Right hindlimb (tissue), 1 donor: ENCODE data around the gene CINP.
A peak's percentile ranks its signal among the peaks of the same experiment; 100 is the strongest.

Experiments
- DNase-seq: peaks from one replicate; pipeline ENCODE4 v3.0.0-alpha.2; 2018

The CINP gene

GRCh38 chr14:102362545-102363181 is at the start of gene CINP, which contains the start of gene TECPR2:
TSS of gene CINP (minus strand) at chr14:102362890. CDS start at chr14:102362851, 39 bp downstream.
TSS of gene TECPR2 (plus strand) at chr14:102362941. CDS start at chr14:102376722, 13,781 bp downstream.
- DNase-seq: peak; percentile 98

GRCh38 chr14:102408724-102409123 is 46.0 kb upstream of the CINP start:
- no peak for DNase-seq

GRCh38 chr14:102407258-102407657 is 44.6 kb upstream of the CINP start:
- no peak for DNase-seq

GRCh38 chr14:102403028-102403427 is 40.3 kb upstream of the CINP start:
- no peak for DNase-seq

GRCh38 chr14:102396521-102396920 is 33.8 kb upstream of the CINP start:
- no peak for DNase-seq

- DNase-seq: no peak
Measured at GRCh38 chr14:102394717-102395375, 32.2 kb upstream of the CINP start.

GRCh38 chr14:102392506-102392905 is 29.8 kb upstream of the CINP start:
- DNase-seq: no peak

GRCh38 chr14:102390064-102390855 is 27.6 kb upstream of the CINP start:
- DNase-seq: no peak

- no peak for DNase-seq
Measured at GRCh38 chr14:102389246-102389645, 26.6 kb upstream of the CINP start.

GRCh38 chr14:102387086-102387485 is 24.4 kb upstream of the CINP start:
- DNase-seq: no peak

GRCh38 chr14:102378830-102379229 is 16.1 kb upstream of the CINP start:
- no peak for DNase-seq

- no peak for DNase-seq
Measured at GRCh38 chr14:102377696-102378095, 15.0 kb upstream of the CINP start.

GRCh38 chr14:102375119-102375518 is 12.4 kb upstream of the CINP start:
- DNase-seq: no peak

GRCh38 chr14:102374264-102374663 is 11.6 kb upstream of the CINP start:
- DNase-seq: no peak

- DNase-seq: no peak
Measured at GRCh38 chr14:102373110-102373509, 10.4 kb upstream of the CINP start.

GRCh38 chr14:102371361-102371760 is 8.7 kb upstream of the CINP start:
- DNase-seq: no peak

GRCh38 chr14:102370305-102370809 is 7.7 kb upstream of the CINP start:
- no peak for DNase-seq

- DNase-seq: no peak
Measured at GRCh38 chr14:102363182-102363943, 673 bp upstream of the CINP start.

GRCh38 chr14:102362084-102362483 is 606 bp downstream of the CINP start:
- no peak for DNase-seq

GRCh38 chr14:102360388-102360787 is 2.3 kb downstream of the CINP start:
- no peak for DNase-seq

- no peak for DNase-seq
Measured at GRCh38 chr14:102359341-102359740, 3.3 kb downstream of the CINP start.

- DNase-seq: no peak
Measured at GRCh38 chr14:102356280-102356679, 6.4 kb downstream of the CINP start.

- no peak for DNase-seq
Measured at GRCh38 chr14:102353126-102353619, 9.5 kb downstream of the CINP start.
